ENCODE measurements around the gene TSPAN14. TPM values are rescaled to one million over a fixed set of nuclear protein-coding genes. Genes with fewer than 3 reads are reported as not detected.
A peak's percentile ranks its signal among the peaks of the same experiment; 100 is the strongest.

The TSPAN14 gene
- total RNA-seq, 1 donor from 2014 or later = 18.9 TPM

DNA sequence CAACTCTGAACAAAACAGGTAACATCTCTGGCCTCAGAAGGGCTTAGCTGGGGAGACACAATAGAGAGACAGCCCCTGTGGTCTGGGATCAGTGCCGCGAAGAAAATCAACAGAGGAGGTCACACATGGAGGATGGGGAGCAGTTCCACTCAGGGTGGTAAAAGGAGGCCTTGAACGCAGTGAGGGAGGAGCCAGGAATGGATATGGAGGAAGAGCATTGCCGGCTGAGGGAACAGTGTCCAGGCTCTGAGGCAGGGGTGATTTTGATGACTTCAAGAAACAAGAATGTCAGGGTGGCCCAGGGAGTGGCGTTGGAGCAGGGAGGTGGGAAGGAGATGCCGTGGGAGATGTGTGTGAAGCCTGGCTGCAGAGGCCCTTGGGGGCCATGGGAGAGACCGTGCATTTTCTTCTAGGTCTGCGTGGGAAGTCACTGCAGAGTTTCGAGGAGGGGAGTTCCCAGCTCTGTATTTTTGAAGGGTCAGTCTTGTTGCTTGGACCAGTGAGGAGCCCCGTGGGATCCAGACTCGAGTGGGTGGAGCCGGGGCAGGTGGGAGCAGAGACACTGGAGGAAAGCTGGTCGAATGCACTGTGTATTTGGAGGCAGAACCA, 47.9 kb downstream of the TSPAN14 start:
- no peak for ATAC-seq (ENCODE audit: low read depth)
- ChIA-PET POLR2A (interaction anchor here (1.3 kb wide), 1 partner anchor 13 kb away, joined by 3 read pairs; no protein-coding TSS in a partner anchor), CTCF (interaction anchor here (2.3 to 7.9 kb wide), 2 partner anchors 57 to 122 kb away, joined by 10 to 210 read pairs; no protein-coding TSS in a partner anchor)
- Mint-ChIP-seq H3K4me3 (no peak overlapping the region), H3K27ac (peak overlapping the region; percentile 67), H3K27me3 (no peaks in the 10 kb centered on the region), H3K4me1 (peaks cover 86% of the 10 kb centered on the region), H3K9me3 (peaks cover 1% of the 10 kb centered on the region), H3K36me3 (ENCODE audit: low read depth) (peaks cover 8% of the 10 kb centered on the region)
- intact Hi-C loops (cut with micrococcal nuclease) = loop anchor here (1.0 to 10.0 kb wide), 2 partner anchors 8 to 237 kb away; no protein-coding TSS in a partner anchor
- no peak for DNase-seq
- no peak for TF ChIP-seq CTCF (IDR thresholded peaks at IDR 0.05)

GRCh38 chr10:80502621-80503583, 48.8 kb downstream of the TSPAN14 start:
- intact Hi-C loops (cut with micrococcal nuclease) = loop anchor here (1.0 to 10.0 kb wide), 2 partner anchors 9 to 238 kb away; no protein-coding TSS in a partner anchor
- H3K4me3 Mint-ChIP-seq = no peak overlapping the region
- no peak for ATAC-seq (ENCODE audit: low read depth)
- TF ChIP-seq CTCF (IDR thresholded peaks at IDR 0.05) = no peak
- peaks cover 12% of the 10 kb centered on the region for H3K36me3 Mint-ChIP-seq (ENCODE audit: low read depth)
- no peaks in the 10 kb centered on the region for H3K9me3 Mint-ChIP-seq
- H3K4me1 Mint-ChIP-seq = peaks cover 77% of the 10 kb centered on the region
- H3K27ac Mint-ChIP-seq = peak overlapping the region; percentile 67
- ChIA-PET POLR2A (no interaction called here), CTCF (interaction anchor here (0.8 to 7.9 kb wide), 7 partner anchors 11 to 123 kb away, joined by 3 to 210 read pairs (median 5); no protein-coding TSS in a partner anchor)
- DNase-seq = no peak
- no peaks in the 10 kb centered on the region for H3K27me3 Mint-ChIP-seq

DNA sequence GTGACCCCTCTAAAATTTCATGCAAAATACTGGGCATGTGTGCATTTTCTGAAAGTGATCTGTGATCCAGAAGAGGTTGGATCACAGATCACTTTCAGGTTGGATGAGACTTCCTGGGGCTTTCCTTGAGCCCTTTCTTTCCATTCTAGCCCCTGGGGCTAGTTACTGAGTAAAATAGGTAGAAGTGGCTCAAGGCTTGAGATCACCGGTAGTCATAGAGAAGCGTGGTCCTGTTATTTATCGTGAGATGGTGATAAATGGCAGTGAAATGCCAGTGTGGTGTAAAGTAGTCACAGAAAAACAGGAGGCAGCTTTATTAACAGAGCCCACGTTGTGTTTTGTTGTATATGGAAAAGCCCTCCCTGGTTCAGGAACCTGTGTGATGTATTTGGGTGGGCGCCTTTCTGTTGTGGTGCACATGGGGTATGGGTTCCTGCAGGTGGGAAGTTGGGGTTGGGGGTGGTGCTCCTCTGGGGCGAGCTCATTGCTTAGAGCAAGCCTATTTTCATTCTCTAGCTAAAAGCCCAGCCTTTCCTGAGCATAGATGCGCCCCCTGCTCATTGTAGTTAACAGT, 49.6 kb downstream of the TSPAN14 start:
- POLR2A ChIA-PET = interaction anchor here (0.6 to 2.6 kb wide), 3 partner anchors 32 to 59 kb away, joined by 3 to 21 read pairs (median 7); no protein-coding TSS in a partner anchor
- H3K27me3 Mint-ChIP-seq = no peaks in the 10 kb centered on the region
- TF ChIP-seq CTCF (IDR thresholded peaks at IDR 0.05) = no peak
- intact Hi-C loops (cut with micrococcal nuclease) = loop anchor here (10.0 kb wide), 1 partner anchor 239 kb away; no protein-coding TSS in a partner anchor
- no peak overlapping the region for H3K4me3 Mint-ChIP-seq
- no peak for DNase-seq
- peaks cover 69% of the 10 kb centered on the region for H3K4me1 Mint-ChIP-seq
- CTCF ChIA-PET = interaction anchor here (0.8 to 7.9 kb wide), 9 partner anchors 12 to 124 kb away, joined by 3 to 210 read pairs (median 5); no protein-coding TSS in a partner anchor
- no peak for ATAC-seq (ENCODE audit: low read depth)
- H3K27ac Mint-ChIP-seq = peak overlapping the region; percentile 66
- H3K36me3 Mint-ChIP-seq (ENCODE audit: low read depth) = peaks cover 13% of the 10 kb centered on the region
- no peaks in the 10 kb centered on the region for H3K9me3 Mint-ChIP-seq

DNA sequence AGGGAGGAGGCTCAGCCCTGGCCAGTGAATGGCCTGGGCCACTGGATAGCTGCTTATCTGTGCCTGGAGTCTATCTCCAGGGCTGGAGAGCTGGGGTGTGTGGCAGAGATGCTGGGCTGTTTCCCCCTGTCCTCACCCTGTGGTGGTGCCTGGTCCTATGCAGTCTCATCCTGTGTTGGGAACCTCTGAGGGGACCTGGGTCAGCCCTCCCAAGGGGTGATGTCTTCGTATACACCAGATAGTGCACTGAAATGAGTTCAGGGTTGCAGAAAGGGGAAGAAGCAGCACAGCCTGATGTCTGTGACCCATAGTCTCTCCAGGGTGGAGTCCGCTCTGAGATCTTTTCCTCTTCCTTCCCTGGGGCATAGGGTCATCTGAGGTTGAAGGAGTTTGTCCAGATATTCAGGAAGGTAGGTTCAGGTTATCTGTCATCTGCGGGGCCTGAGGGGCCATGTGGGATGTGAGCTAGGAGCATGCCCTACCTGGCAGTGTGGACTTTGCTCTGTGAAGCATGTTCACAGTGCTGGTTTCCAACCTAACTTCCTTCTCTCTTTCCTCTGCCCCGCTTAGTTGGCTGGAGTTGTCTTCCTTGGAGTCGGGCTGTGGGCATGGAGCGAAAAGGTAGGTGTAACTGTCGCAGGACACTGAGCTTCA, 50.2 kb downstream of the TSPAN14 start:
- CTCF ChIA-PET = interaction anchor here (0.8 to 7.9 kb wide), 15 partner anchors 13 to 159 kb away, joined by 3 to 210 read pairs (median 11); partner anchors contain the start of gene PRXL2A
- Mint-ChIP-seq H3K9me3 (no peaks in the 10 kb centered on the region), H3K27ac (peak overlapping the region; percentile 46), H3K4me3 (no peak overlapping the region), H3K36me3 (ENCODE audit: low read depth) (peaks cover 19% of the 10 kb centered on the region), H3K4me1 (peaks cover 63% of the 10 kb centered on the region), H3K27me3 (no peaks in the 10 kb centered on the region)
- POLR2A ChIA-PET = interaction anchor here (0.6 to 2.6 kb wide), 4 partner anchors 32 to 96 kb away, joined by 3 to 21 read pairs (median 6); partner anchors contain the start of gene PRXL2A
- no peak for TF ChIP-seq CTCF (IDR thresholded peaks at IDR 0.05)
- DNase-seq = no peak
- ATAC-seq (ENCODE audit: low read depth) = no peak
- intact Hi-C loops (cut with micrococcal nuclease) = loop anchor here (10.0 kb wide), 1 partner anchor 239 kb away; no protein-coding TSS in a partner anchor
